Measurements from ENCODE around the gene PICK1. TPM values are rescaled to one million over a fixed set of nuclear protein-coding genes. Genes with fewer than 3 reads are reported as not detected.

Gene PICK1
- polyA plus RNA-seq, 1 donor from 2014 or later, result 101 TPM

- Histone ChIP-seq H3F3A (ENCODE audit: insufficient read depth, low read length, poor library complexity, severe bottlenecking) (no peaks in the 10 kb centered on the region), H3K27ac (ENCODE audit: low read length) (no peak overlapping the region), H3K4me3 (ENCODE audit: low read length) (no peak overlapping the region), H3K27me3 (ENCODE audit: insufficient read depth, low read depth, low read length) (no peaks in the 10 kb centered on the region), H3K79me2 (replicated peaks; ENCODE audit: insufficient read depth, low read length) (no peaks in the 10 kb centered on the region), H2AFZ (ENCODE audit: low read depth, low read length) (no peak overlapping the region), H3K4me2 (ENCODE audit: low read length) (no peak overlapping the region), H3K36me3 (ENCODE audit: insufficient read depth, low read length) (no peaks in the 10 kb centered on the region), H3K9me2 (ENCODE audit: insufficient read depth, low read length) (no peaks in the 10 kb centered on the region), H3K9ac (ENCODE audit: low read length) (no peak overlapping the region), H3K9me3 (ENCODE audit: low read length) (no peaks in the 10 kb centered on the region), H4K20me1 (ENCODE audit: insufficient read depth) (no peaks in the 10 kb centered on the region)
- no peak for TF ChIP-seq EP300 (conservative IDR thresholded peaks at IDR 0.05; ENCODE audit: poor library complexity, severe bottlenecking)
- TF ChIP-seq EZH2 (IDR thresholded peaks at IDR 0.05; ENCODE audit: borderline replicate concordance, insufficient read depth, low read length, poor library complexity, severe bottlenecking), result no peak
- TF ChIP-seq REST (IDR thresholded peaks at IDR 0.05; ENCODE audit: borderline replicate concordance), result no peak
- TF ChIP-seq RAD21 (conservative IDR thresholded peaks at IDR 0.05), result no peak
- no peak for TF ChIP-seq CTCF (IDR thresholded peaks at IDR 0.05; ENCODE audit: poor library complexity, severe bottlenecking)
- no peak for TF ChIP-seq SMC3 (conservative IDR thresholded peaks at IDR 0.05; ENCODE audit: poor library complexity)
Measured at GRCh38 chr22:38033522-38034277, 23.5 kb upstream of the PICK1 start.

- H3F3A ChIP-seq (ENCODE audit: insufficient read depth, low read length, poor library complexity, severe bottlenecking), result no peaks in the 10 kb centered on the region
- no peak overlapping the region for H3K4me2 ChIP-seq (ENCODE audit: low read length)
- H3K9me3 ChIP-seq (ENCODE audit: low read length), result no peaks in the 10 kb centered on the region
- no peak overlapping the region for H3K4me3 ChIP-seq (ENCODE audit: low read length)
- H3K36me3 ChIP-seq (ENCODE audit: insufficient read depth, low read length), result no peaks in the 10 kb centered on the region
- H3K79me2 ChIP-seq (replicated peaks; ENCODE audit: insufficient read depth, low read length), result no peaks in the 10 kb centered on the region
- no peak for TF ChIP-seq TAF1 (IDR thresholded peaks at IDR 0.05; ENCODE audit: low read depth)
- no peak for TF ChIP-seq EZH2 (IDR thresholded peaks at IDR 0.05; ENCODE audit: borderline replicate concordance, insufficient read depth, low read length, poor library complexity, severe bottlenecking)
- TF ChIP-seq CTCF (IDR thresholded peaks at IDR 0.05; ENCODE audit: poor library complexity, severe bottlenecking), result no peak
- TF ChIP-seq SMC3 (conservative IDR thresholded peaks at IDR 0.05; ENCODE audit: poor library complexity), result no peak
- no peak for TF ChIP-seq RAD21 (conservative IDR thresholded peaks at IDR 0.05)
- TF ChIP-seq EP300 (conservative IDR thresholded peaks at IDR 0.05; ENCODE audit: poor library complexity, severe bottlenecking), result no peak
- TF ChIP-seq MXI1 (conservative IDR thresholded peaks at IDR 0.05; ENCODE audit: poor library complexity, severe bottlenecking), result no peak
- TF ChIP-seq REST (IDR thresholded peaks at IDR 0.05; ENCODE audit: borderline replicate concordance), result no peak
- no peak for TF ChIP-seq POLR2AphosphoS5 (IDR thresholded peaks at IDR 0.05)
- H4K20me1 ChIP-seq (ENCODE audit: insufficient read depth), result no peaks in the 10 kb centered on the region
- H2AFZ ChIP-seq (ENCODE audit: low read depth, low read length), result no peak overlapping the region
- H3K9ac ChIP-seq (ENCODE audit: low read length), result no peak overlapping the region
- no peak overlapping the region for H3K27ac ChIP-seq (ENCODE audit: low read length)
- no peaks in the 10 kb centered on the region for H3K9me2 ChIP-seq (ENCODE audit: insufficient read depth, low read length)
- no peaks in the 10 kb centered on the region for H3K27me3 ChIP-seq (ENCODE audit: insufficient read depth, low read depth, low read length)
Measured at GRCh38 chr22:38034278-38034882, 22.8 kb upstream of the PICK1 start.
